Fibroblast of pulmonary artery (primary cell): ENCODE data around the gene TBC1D1.

Experiments
- DNase-seq: peaks from one replicate; pipeline ENCODE4 v3.0.0-alpha.2; 2010; ENCODE audit warnings: low read depth
- H3K4me3 ChIP-seq: replicated peaks from 2 replicates; pipeline ENCODE4 v1.5.1; 2011; ENCODE audit warnings: low read depth, mild to moderate bottlenecking, control low read depth, low read length, moderate library complexity
- CTCF ChIP-seq: IDR thresholded peaks from 2 replicates; pipeline ENCODE4 v1.5.1; 2011; ENCODE audit warnings: mild to moderate bottlenecking, control low read depth, low read length, inconsistent platforms; ENCODE audit errors: missing control alignments

Gene TBC1D1

GRCh38 chr4:37924946-37925345 is 34.1 kb downstream of the TBC1D1 start:
- TF ChIP-seq CTCF: no peak
- no peak overlapping the region for H3K4me3 ChIP-seq
- DNase-seq: no peak

- H3K4me3 ChIP-seq: no peak overlapping the region
- TF ChIP-seq CTCF: no peak
- no peak for DNase-seq
Observed at GRCh38 chr4:37927434-37927833, 36.5 kb downstream of the TBC1D1 start.

GRCh38 chr4:37928426-37929416 is 37.8 kb downstream of the TBC1D1 start:
- no peak for DNase-seq
- H3K4me3 ChIP-seq: no peak overlapping the region
- no peak for TF ChIP-seq CTCF

- no peak for DNase-seq
Observed at GRCh38 chr4:37934096-37934495, 43.2 kb downstream of the TBC1D1 start.

GRCh38 chr4:37934609-37935008 is 43.7 kb downstream of the TBC1D1 start:
- H3K4me3 ChIP-seq: no peak overlapping the region
- TF ChIP-seq CTCF: no peak
- DNase-seq: no peak

More at GRCh38 chr4:37934096-37934495, 43.2 kb downstream of the TBC1D1 start:
- no peak for TF ChIP-seq CTCF
- no peak overlapping the region for H3K4me3 ChIP-seq

GRCh38 chr4:37935026-37935425 is 44.1 kb downstream of the TBC1D1 start:
- DNase-seq: no peak
- no peak overlapping the region for H3K4me3 ChIP-seq
- TF ChIP-seq CTCF: no peak
